ENCODE results near the gene SDF2. TPM values are rescaled to one million over a fixed set of nuclear protein-coding genes. Genes with fewer than 3 reads are reported as not detected.

Gene SDF2
- total RNA-seq, 1 experiment from 2014 or later = 72.1 TPM

DNA sequence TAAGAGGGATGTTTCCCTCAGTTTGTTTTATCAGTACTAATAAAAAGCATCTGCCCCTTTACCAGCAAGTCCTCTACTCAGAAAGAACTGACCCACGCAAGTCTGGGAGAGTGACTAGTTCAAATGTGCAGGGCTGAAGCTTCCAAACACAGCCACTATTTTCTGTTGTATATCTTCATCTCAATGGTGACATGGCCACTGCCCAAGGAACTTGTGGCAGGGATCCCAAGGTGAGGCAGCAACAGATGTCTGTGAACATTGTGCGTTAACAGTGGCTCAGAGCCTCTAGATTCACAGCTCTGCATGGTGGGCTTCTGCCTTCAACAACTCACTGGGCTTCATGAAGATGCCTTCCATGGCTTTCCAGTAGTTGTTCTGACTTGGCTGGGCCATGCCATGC lies 13.0 kb downstream of the SDF2 start:
- H3K9me3 ChIP-seq (ENCODE audit: control insufficient read depth, insufficient read depth, low read depth, low read length) = no peaks in the 10 kb centered on the region
- no peak overlapping the region for H3K27ac ChIP-seq (ENCODE audit: low read length)
- DNase-seq (ENCODE audit: low read depth, low spot score) (no peak), ATAC-seq (no peak)
- no peak overlapping the region for H3K4me3 ChIP-seq (ENCODE audit: low read depth in 2 of 2, low read length in 2 of 2)
- H3K4me1 ChIP-seq (ENCODE audit: control insufficient read depth, insufficient read depth, low read length) = peaks cover 20% of the 10 kb centered on the region
- POLR2A ChIA-PET = no interaction called here
- intact Hi-C loops (cut with micrococcal nuclease; ENCODE audit: unreplicated experiment) (no loop called here), in situ Hi-C loops (cut with HindIII; ENCODE audit: low pct_unique_long_range_greater_than_20kb, low sequenced_read_pairs) (no loop called here)
- BruUV-seq (replicated peaks) = TSS peak; percentile 31
- peaks cover 6% of the 10 kb centered on the region for H3K36me3 ChIP-seq (ENCODE audit: control insufficient read depth, insufficient read depth, low read length)
- TF ChIP-seq, protein P1, sequence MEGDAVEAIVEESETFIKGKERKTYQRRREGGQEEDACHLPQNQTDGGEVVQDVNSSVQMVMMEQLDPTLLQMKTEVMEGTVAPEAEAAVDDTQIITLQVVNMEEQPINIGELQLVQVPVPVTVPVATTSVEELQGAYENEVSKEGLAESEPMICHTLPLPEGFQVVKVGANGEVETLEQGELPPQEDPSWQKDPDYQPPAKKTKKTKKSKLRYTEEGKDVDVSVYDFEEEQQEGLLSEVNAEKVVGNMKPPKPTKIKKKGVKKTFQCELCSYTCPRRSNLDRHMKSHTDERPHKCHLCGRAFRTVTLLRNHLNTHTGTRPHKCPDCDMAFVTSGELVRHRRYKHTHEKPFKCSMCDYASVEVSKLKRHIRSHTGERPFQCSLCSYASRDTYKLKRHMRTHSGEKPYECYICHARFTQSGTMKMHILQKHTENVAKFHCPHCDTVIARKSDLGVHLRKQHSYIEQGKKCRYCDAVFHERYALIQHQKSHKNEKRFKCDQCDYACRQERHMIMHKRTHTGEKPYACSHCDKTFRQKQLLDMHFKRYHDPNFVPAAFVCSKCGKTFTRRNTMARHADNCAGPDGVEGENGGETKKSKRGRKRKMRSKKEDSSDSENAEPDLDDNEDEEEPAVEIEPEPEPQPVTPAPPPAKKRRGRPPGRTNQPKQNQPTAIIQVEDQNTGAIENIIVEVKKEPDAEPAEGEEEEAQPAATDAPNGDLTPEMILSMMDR (IDR thresholded peaks at IDR 0.05) = no peak
- TF ChIP-seq REST (IDR thresholded peaks at IDR 0.05; ENCODE audit: insufficient read depth in 1 of 2, low read depth in 2 of 2, low read length in 1 of 2) = no peak
- no peak for TF ChIP-seq SIN3A (IDR thresholded peaks at IDR 0.05; ENCODE audit: borderline replicate concordance, insufficient read depth, low read depth, low read length)
- TF ChIP-seq POLR2AphosphoS5 (IDR thresholded peaks at IDR 0.05; ENCODE audit: low read depth, low read length) = no peak
- no peak for TF ChIP-seq TCF7L2 (IDR thresholded peaks at IDR 0.05; ENCODE audit: low read depth, low read length)
- no peaks in the 10 kb centered on the region for H3K27me3 ChIP-seq (ENCODE audit: control insufficient read depth, insufficient read depth, low read length)
- CTCF ChIA-PET = no interaction called here

- no TSS peak for BruUV-seq (replicated peaks)
These were observed 15.5 kb downstream of the SDF2 start for GRCh38 chr17:28646039-28646754.

More at GRCh38 chr17:28646039-28646754, 15.5 kb downstream of the SDF2 start:
- Histone ChIP-seq H3K27ac (ENCODE audit: low read length) (peak overlapping the region; percentile 96), H3K4me3 (ENCODE audit: low read depth in 2 of 2, low read length in 2 of 2) (peak overlapping the region in 1 of 2 experiments; percentile 76; a peak in 1 of 4 replicates), H3K4me1 (ENCODE audit: control insufficient read depth, insufficient read depth, low read length) (peaks cover 28% of the 10 kb centered on the region), H3K27me3 (ENCODE audit: control insufficient read depth, insufficient read depth, low read length) (no peaks in the 10 kb centered on the region), H3K36me3 (ENCODE audit: control insufficient read depth, insufficient read depth, low read length) (peaks cover 24% of the 10 kb centered on the region), H3K9me3 (ENCODE audit: control insufficient read depth, insufficient read depth, low read depth, low read length) (no peaks in the 10 kb centered on the region)
- in situ Hi-C loops (cut with HindIII; ENCODE audit: low pct_unique_long_range_greater_than_20kb, low sequenced_read_pairs) (no loop called here), intact Hi-C loops (cut with micrococcal nuclease; ENCODE audit: unreplicated experiment) (no loop called here)
- no peak for DNase-seq (ENCODE audit: low read depth, low spot score)
- no peak for ATAC-seq
- ChIA-PET CTCF (interaction anchor here (0.7 to 1.0 kb wide), 2 partner anchors 81 to 97 kb away, joined by 10 to 11 read pairs; no protein-coding TSS in a partner anchor), POLR2A (no interaction called here)
- TF ChIP-seq SIN3A (IDR thresholded peaks at IDR 0.05; ENCODE audit: borderline replicate concordance, insufficient read depth, low read depth, low read length) = no peak
- no peak for TF ChIP-seq REST (IDR thresholded peaks at IDR 0.05; ENCODE audit: insufficient read depth in 1 of 2, low read depth in 2 of 2, low read length in 1 of 2)
- no peak for TF ChIP-seq TCF7L2 (IDR thresholded peaks at IDR 0.05; ENCODE audit: low read depth, low read length)
- TF ChIP-seq POLR2AphosphoS5 (IDR thresholded peaks at IDR 0.05; ENCODE audit: low read depth, low read length) = no peak
- TF ChIP-seq, protein P1 (IDR thresholded peaks at IDR 0.05) = no peak
